Cardiac fibroblast (primary cell): ENCODE data around the gene PRDX3.

ENCODE experiments used
- DNase-seq, 2 donors: peaks; one replicate each; pipeline versions ENCODE4 v3.0.0 to v3.0.0-alpha.2; 2010; ENCODE audit warnings: low read depth in 2 of 2
- H3K4me3 ChIP-seq, 2 donors: replicated peaks in 1 of 2; 1 replicate in 1 of 2; 2 replicates in 1 of 2; pipeline ENCODE4 v1.5.1; 2011; ENCODE audit warnings: low read depth in 2 of 2, low read length in 2 of 2, mild to moderate bottlenecking in 2 of 2, moderate library complexity in 1 of 2
- CTCF ChIP-seq: IDR thresholded peaks from one replicate; pipeline ENCODE4 v1.5.1; 2011; ENCODE audit warnings: low read depth, mild to moderate bottlenecking, low read length, inconsistent platforms

Gene PRDX3

GRCh38 chr10:119221201-119221600 lies 42.6 kb upstream of the PRDX3 start:
- TF ChIP-seq CTCF: no peak
- no peak overlapping the region for H3K4me3 ChIP-seq
- peak; percentile 31 to 80 for DNase-seq

GRCh38 chr10:119219871-119220270 lies 41.3 kb upstream of the PRDX3 start:
- no peak for DNase-seq
- TF ChIP-seq CTCF: no peak
- H3K4me3 ChIP-seq: no peak overlapping the region

- TF ChIP-seq CTCF: no peak
- DNase-seq: peak in 1 of 2 donors; percentile 92
- H3K4me3 ChIP-seq: no peak overlapping the region
Observed at GRCh38 chr10:119217991-119218490, 39.4 kb upstream of the PRDX3 start.

GRCh38 chr10:119217401-119217800 lies 38.8 kb upstream of the PRDX3 start:
- TF ChIP-seq CTCF: no peak
- H3K4me3 ChIP-seq: no peak overlapping the region
- DNase-seq: no peak

- H3K4me3 ChIP-seq: no peak overlapping the region
- DNase-seq: no peak
- TF ChIP-seq CTCF: no peak
Observed at GRCh38 chr10:119216127-119216526, 37.5 kb upstream of the PRDX3 start.

GRCh38 chr10:119215371-119215770 lies 36.8 kb upstream of the PRDX3 start:
- TF ChIP-seq CTCF: no peak
- no peak overlapping the region for H3K4me3 ChIP-seq

More at GRCh38 chr10:119215371-119215770, 36.8 kb upstream of the PRDX3 start:
- DNase-seq: no peak
